Measurements from ENCODE around the gene OOSP2. TPM values are rescaled to one million over a fixed set of nuclear protein-coding genes. Genes with fewer than 3 reads are reported as not detected.
A peak's percentile ranks its signal among the peaks of the same experiment; 100 is the strongest.

The OOSP2 gene, protein sequence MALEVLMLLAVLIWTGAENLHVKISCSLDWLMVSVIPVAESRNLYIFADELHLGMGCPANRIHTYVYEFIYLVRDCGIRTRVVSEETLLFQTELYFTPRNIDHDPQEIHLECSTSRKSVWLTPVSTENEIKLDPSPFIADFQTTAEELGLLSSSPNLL
- not detected for total RNA-seq (2021; ENCODE audit: unreplicated experiment)
- not detected for polyA plus RNA-seq (2012; ENCODE audit: insufficient read length)
- Bru-seq, nascent RNA = not detected
- BruChase-seq, experiment 1, labeled RNA remaining after a 2-hour chase = not detected
- BruChase-seq, experiment 2, labeled RNA remaining after a 6-hour chase = percentile 10 among the genes with signal in this experiment
- long read RNA-seq = 0 reads

- CTCF ChIA-PET = no interaction called here
- no TSS peak for BruUV-seq (replicated peaks)
- Histone ChIP-seq H3K36me3 (ENCODE audit: control insufficient read depth, insufficient read depth, low read length) (no peaks in the 10 kb centered on the region), H3K27ac (ENCODE audit: low read length) (no peak within 1 kb of the TSS), H3K4me3 (ENCODE audit: low read depth in 2 of 2, low read length in 2 of 2) (no peak within 1 kb of the TSS), H3K9me3 (ENCODE audit: control insufficient read depth, insufficient read depth, low read depth, low read length) (no peaks in the 10 kb centered on the region), H3K4me1 (ENCODE audit: control insufficient read depth, insufficient read depth, low read length) (no peaks in the 10 kb centered on the region), H3K27me3 (ENCODE audit: control insufficient read depth, insufficient read depth, low read length) (peaks cover 3% of the 10 kb centered on the region; the same call in 1 of the 2 replicates)
- POLR2A ChIA-PET = no interaction called here
- DNase-seq (ENCODE audit: low read depth, low spot score) = no peak
- TF ChIP-seq POLR2AphosphoS5 (IDR thresholded peaks at IDR 0.05; ENCODE audit: low read depth, low read length) (no peak), SIN3A (IDR thresholded peaks at IDR 0.05; ENCODE audit: borderline replicate concordance, insufficient read depth, low read depth, low read length) (no peak), TCF7L2 (IDR thresholded peaks at IDR 0.05; ENCODE audit: low read depth, low read length) (no peak), CTCF (IDR thresholded peaks at IDR 0.05) (no peak)
- TF ChIP-seq, protein P1, sequence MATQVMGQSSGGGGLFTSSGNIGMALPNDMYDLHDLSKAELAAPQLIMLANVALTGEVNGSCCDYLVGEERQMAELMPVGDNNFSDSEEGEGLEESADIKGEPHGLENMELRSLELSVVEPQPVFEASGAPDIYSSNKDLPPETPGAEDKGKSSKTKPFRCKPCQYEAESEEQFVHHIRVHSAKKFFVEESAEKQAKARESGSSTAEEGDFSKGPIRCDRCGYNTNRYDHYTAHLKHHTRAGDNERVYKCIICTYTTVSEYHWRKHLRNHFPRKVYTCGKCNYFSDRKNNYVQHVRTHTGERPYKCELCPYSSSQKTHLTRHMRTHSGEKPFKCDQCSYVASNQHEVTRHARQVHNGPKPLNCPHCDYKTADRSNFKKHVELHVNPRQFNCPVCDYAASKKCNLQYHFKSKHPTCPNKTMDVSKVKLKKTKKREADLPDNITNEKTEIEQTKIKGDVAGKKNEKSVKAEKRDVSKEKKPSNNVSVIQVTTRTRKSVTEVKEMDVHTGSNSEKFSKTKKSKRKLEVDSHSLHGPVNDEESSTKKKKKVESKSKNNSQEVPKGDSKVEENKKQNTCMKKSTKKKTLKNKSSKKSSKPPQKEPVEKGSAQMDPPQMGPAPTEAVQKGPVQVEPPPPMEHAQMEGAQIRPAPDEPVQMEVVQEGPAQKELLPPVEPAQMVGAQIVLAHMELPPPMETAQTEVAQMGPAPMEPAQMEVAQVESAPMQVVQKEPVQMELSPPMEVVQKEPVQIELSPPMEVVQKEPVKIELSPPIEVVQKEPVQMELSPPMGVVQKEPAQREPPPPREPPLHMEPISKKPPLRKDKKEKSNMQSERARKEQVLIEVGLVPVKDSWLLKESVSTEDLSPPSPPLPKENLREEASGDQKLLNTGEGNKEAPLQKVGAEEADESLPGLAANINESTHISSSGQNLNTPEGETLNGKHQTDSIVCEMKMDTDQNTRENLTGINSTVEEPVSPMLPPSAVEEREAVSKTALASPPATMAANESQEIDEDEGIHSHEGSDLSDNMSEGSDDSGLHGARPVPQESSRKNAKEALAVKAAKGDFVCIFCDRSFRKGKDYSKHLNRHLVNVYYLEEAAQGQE (IDR thresholded peaks at IDR 0.05; ENCODE audit: insufficient read depth in 1 of 2, low read depth in 2 of 2, low read length in 1 of 2) = no peak
- intact Hi-C loops (cut with micrococcal nuclease; ENCODE audit: unreplicated experiment) (loop anchor here (5.0 kb wide), 1 partner anchor 92 kb away; no protein-coding TSS in a partner anchor), in situ Hi-C loops (cut with HindIII; ENCODE audit: low pct_unique_long_range_greater_than_20kb, low sequenced_read_pairs) (no loop called here)
- ATAC-seq = no peak
Observed at GRCh38 chr11:60040109-60040508, at the start of gene OOSP2. TSS of gene OOSP2 (plus strand) at chr11:60040409. CDS start at chr11:60040460, 51 bp downstream.

DNA sequence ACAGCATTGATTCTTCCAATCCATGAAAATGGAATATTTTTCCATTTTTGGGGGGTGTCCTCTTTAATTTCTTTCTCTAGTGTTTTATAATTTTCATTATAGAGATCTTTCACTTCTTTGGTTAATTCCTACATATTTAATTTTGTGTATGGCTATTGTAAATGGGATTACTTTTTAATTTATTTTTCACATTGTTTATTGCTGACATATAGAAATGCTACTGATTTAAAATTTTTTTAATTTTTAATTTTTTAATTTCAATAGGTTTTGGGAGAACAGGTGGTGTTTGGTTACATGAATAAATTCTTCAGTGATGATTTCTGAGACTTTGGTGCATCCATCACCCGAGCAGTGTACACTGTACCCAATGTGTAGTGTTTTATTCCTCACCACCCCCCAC is 49.8 kb upstream of the OOSP2 start:
- Histone ChIP-seq H3K9me3 (ENCODE audit: control insufficient read depth, insufficient read depth, low read depth, low read length) (no peaks in the 10 kb centered on the region), H3K4me1 (ENCODE audit: control insufficient read depth, insufficient read depth, low read length) (no peaks in the 10 kb centered on the region)

More for the DNA sequence above, 49.8 kb upstream of the OOSP2 start:
- in situ Hi-C loops (cut with HindIII; ENCODE audit: low pct_unique_long_range_greater_than_20kb, low sequenced_read_pairs) (no loop called here), intact Hi-C loops (cut with micrococcal nuclease; ENCODE audit: unreplicated experiment) (no loop called here)
- BruUV-seq (replicated peaks) = no TSS peak
- DNase-seq (ENCODE audit: low read depth, low spot score) (no peak), ATAC-seq (no peak)
- TF ChIP-seq CTCF (IDR thresholded peaks at IDR 0.05) = no peak
- TF ChIP-seq POLR2AphosphoS5 (IDR thresholded peaks at IDR 0.05; ENCODE audit: low read depth, low read length) = no peak
- no peak for TF ChIP-seq SIN3A (IDR thresholded peaks at IDR 0.05; ENCODE audit: borderline replicate concordance, insufficient read depth, low read depth, low read length)
- TF ChIP-seq, protein P1 (IDR thresholded peaks at IDR 0.05; ENCODE audit: insufficient read depth in 1 of 2, low read depth in 2 of 2, low read length in 1 of 2) = no peak
- TF ChIP-seq TCF7L2 (IDR thresholded peaks at IDR 0.05; ENCODE audit: low read depth, low read length) = no peak
- Histone ChIP-seq H3K36me3 (ENCODE audit: control insufficient read depth, insufficient read depth, low read length) (no peaks in the 10 kb centered on the region), H3K4me3 (ENCODE audit: low read depth in 2 of 2, low read length in 2 of 2) (no peak overlapping the region), H3K27ac (ENCODE audit: low read length) (no peak overlapping the region), H3K27me3 (ENCODE audit: control insufficient read depth, insufficient read depth, low read length) (no peaks in the 10 kb centered on the region)
- POLR2A ChIA-PET = no interaction called here
- CTCF ChIA-PET = no interaction called here

Data from Panc1 (cell line).